Stimulated activated memory B cell treated with anti-CD40 and anti-IgM and Interleukin-4, amounts not matched to agents 10 μg/mL and 1 μg/mL and 100 μg/mL, for 72 hours (primary cell): ENCODE measurements around the gene SCARB1.

ENCODE experiments used
- ATAC-seq: fragments of 150-1000 bp; cut with Tn5 transposase; 2 replicates; pipeline ENCODE4 v1.10.0; 2021
- H3K27ac Mint-ChIP-seq: one replicate; pipeline ENCODE4 v1.8.0; 2022; ENCODE audit warnings: mild to moderate bottlenecking, mixed read lengths
- H3K27me3 Mint-ChIP-seq: one replicate; pipeline ENCODE4 v1.8.0; 2022; ENCODE audit warnings: mixed read lengths
- H3K36me3 Mint-ChIP-seq: one replicate; pipeline ENCODE4 v1.8.0; 2022; ENCODE audit warnings: mixed read lengths
- H3K4me1 Mint-ChIP-seq: one replicate; pipeline ENCODE4 v1.8.0; 2022; ENCODE audit warnings: mixed read lengths
- H3K4me3 Mint-ChIP-seq: one replicate; pipeline ENCODE4 v1.8.0; 2022; ENCODE audit warnings: mild to moderate bottlenecking, moderate library complexity, mixed read lengths
- H3K9me3 Mint-ChIP-seq: one replicate; pipeline ENCODE4 v1.8.0; 2022; ENCODE audit warnings: mixed read lengths

SCARB1 gene

GRCh38 chr12:124744659-124745464 lies 118.8 kb downstream of the SCARB1 start:
- H3K9me3 Mint-ChIP-seq, result peaks cover 5% of the 10 kb centered on the region

GRCh38 chr12:124744273-124744640 lies 119.4 kb downstream of the SCARB1 start:
- no peak overlapping the region for H3K27ac Mint-ChIP-seq
- peaks cover 19% of the 10 kb centered on the region for H3K4me1 Mint-ChIP-seq
- H3K27me3 Mint-ChIP-seq, result peaks cover 56% of the 10 kb centered on the region
- peaks cover 5% of the 10 kb centered on the region for H3K9me3 Mint-ChIP-seq
- no peak overlapping the region for H3K4me3 Mint-ChIP-seq
- no peak for ATAC-seq
- H3K36me3 Mint-ChIP-seq, result no peaks in the 10 kb centered on the region

More at GRCh38 chr12:124744659-124745464, 118.8 kb downstream of the SCARB1 start:
- no peaks in the 10 kb centered on the region for H3K36me3 Mint-ChIP-seq
- H3K4me3 Mint-ChIP-seq, result no peak overlapping the region
- peaks cover 51% of the 10 kb centered on the region for H3K27me3 Mint-ChIP-seq
- peaks cover 19% of the 10 kb centered on the region for H3K4me1 Mint-ChIP-seq
- no peak overlapping the region for H3K27ac Mint-ChIP-seq
- no peak for ATAC-seq

- no peak for ATAC-seq
- H3K9me3 Mint-ChIP-seq, result peaks cover 5% of the 10 kb centered on the region
- H3K4me3 Mint-ChIP-seq, result no peak overlapping the region
- H3K27me3 Mint-ChIP-seq, result peaks cover 62% of the 10 kb centered on the region
- H3K27ac Mint-ChIP-seq, result no peak overlapping the region
- peaks cover 19% of the 10 kb centered on the region for H3K4me1 Mint-ChIP-seq
- H3K36me3 Mint-ChIP-seq, result no peaks in the 10 kb centered on the region
Measured at GRCh38 chr12:124743479-124744272, 120.0 kb downstream of the SCARB1 start.

GRCh38 chr12:124742678-124743077 lies 121.0 kb downstream of the SCARB1 start:
- peaks cover 17% of the 10 kb centered on the region for H3K4me1 Mint-ChIP-seq
- H3K27me3 Mint-ChIP-seq, result peaks cover 72% of the 10 kb centered on the region
- no peaks in the 10 kb centered on the region for H3K36me3 Mint-ChIP-seq
- peaks cover 5% of the 10 kb centered on the region for H3K9me3 Mint-ChIP-seq
- no peak overlapping the region for H3K4me3 Mint-ChIP-seq
- no peak overlapping the region for H3K27ac Mint-ChIP-seq
- no peak for ATAC-seq

GRCh38 chr12:124742111-124742510 lies 121.6 kb downstream of the SCARB1 start:
- peaks cover 5% of the 10 kb centered on the region for H3K9me3 Mint-ChIP-seq
- H3K4me1 Mint-ChIP-seq, result peaks cover 11% of the 10 kb centered on the region
- H3K27me3 Mint-ChIP-seq, result peaks cover 76% of the 10 kb centered on the region
- no peak overlapping the region for H3K27ac Mint-ChIP-seq
- no peak overlapping the region for H3K4me3 Mint-ChIP-seq
- H3K36me3 Mint-ChIP-seq, result no peaks in the 10 kb centered on the region
- no peak for ATAC-seq

GRCh38 chr12:124741211-124741610 lies 122.5 kb downstream of the SCARB1 start:
- no peak for ATAC-seq
- Mint-ChIP-seq H3K36me3 (no peaks in the 10 kb centered on the region), H3K27me3 (peaks cover 70% of the 10 kb centered on the region), H3K9me3 (peaks cover 5% of the 10 kb centered on the region), H3K4me3 (no peak overlapping the region), H3K4me1 (peaks cover 6% of the 10 kb centered on the region), H3K27ac (no peak overlapping the region)

GRCh38 chr12:124740691-124741137 lies 123.0 kb downstream of the SCARB1 start:
- no peak overlapping the region for H3K4me3 Mint-ChIP-seq
- H3K27ac Mint-ChIP-seq, result no peak overlapping the region
- H3K36me3 Mint-ChIP-seq, result no peaks in the 10 kb centered on the region
- no peak for ATAC-seq
- H3K27me3 Mint-ChIP-seq, result peaks cover 65% of the 10 kb centered on the region
- H3K4me1 Mint-ChIP-seq, result peaks cover under 1% of the 10 kb centered on the region
- peaks cover 5% of the 10 kb centered on the region for H3K9me3 Mint-ChIP-seq

GRCh38 chr12:124739953-124740561 lies 123.6 kb downstream of the SCARB1 start:
- H3K27me3 Mint-ChIP-seq, result peaks cover 58% of the 10 kb centered on the region
- H3K36me3 Mint-ChIP-seq, result no peaks in the 10 kb centered on the region
- H3K9me3 Mint-ChIP-seq, result peaks cover 5% of the 10 kb centered on the region
- ATAC-seq, result no peak
- no peaks in the 10 kb centered on the region for H3K4me1 Mint-ChIP-seq
- no peak overlapping the region for H3K4me3 Mint-ChIP-seq
- H3K27ac Mint-ChIP-seq, result no peak overlapping the region

- no peak overlapping the region for H3K4me3 Mint-ChIP-seq
- ATAC-seq, result no peak
- H3K27me3 Mint-ChIP-seq, result peaks cover 58% of the 10 kb centered on the region
- no peak overlapping the region for H3K27ac Mint-ChIP-seq
- H3K9me3 Mint-ChIP-seq, result peaks cover 5% of the 10 kb centered on the region
- no peaks in the 10 kb centered on the region for H3K36me3 Mint-ChIP-seq
- no peaks in the 10 kb centered on the region for H3K4me1 Mint-ChIP-seq
Measured at GRCh38 chr12:124738636-124739467, 124.8 kb downstream of the SCARB1 start.

- Mint-ChIP-seq H3K36me3 (no peaks in the 10 kb centered on the region), H3K9me3 (peaks cover 5% of the 10 kb centered on the region), H3K27me3 (peaks cover 62% of the 10 kb centered on the region), H3K4me3 (no peak overlapping the region), H3K27ac (no peak overlapping the region), H3K4me1 (no peaks in the 10 kb centered on the region)
- ATAC-seq, result no peak
Measured at GRCh38 chr12:124737772-124738635, 125.7 kb downstream of the SCARB1 start.

- H3K27ac Mint-ChIP-seq, result no peak overlapping the region
- ATAC-seq, result no peak
- no peaks in the 10 kb centered on the region for H3K4me1 Mint-ChIP-seq
- H3K4me3 Mint-ChIP-seq, result no peak overlapping the region
- no peaks in the 10 kb centered on the region for H3K36me3 Mint-ChIP-seq
- H3K9me3 Mint-ChIP-seq, result peaks cover 5% of the 10 kb centered on the region
- H3K27me3 Mint-ChIP-seq, result peaks cover 72% of the 10 kb centered on the region
Measured at GRCh38 chr12:124737040-124737419, 126.6 kb downstream of the SCARB1 start.

GRCh38 chr12:124736115-124737039 lies 127.3 kb downstream of the SCARB1 start:
- peak; percentile 53 for ATAC-seq
- Mint-ChIP-seq H3K27me3 (peaks cover 69% of the 10 kb centered on the region), H3K36me3 (no peaks in the 10 kb centered on the region), H3K9me3 (peaks cover 5% of the 10 kb centered on the region), H3K4me1 (no peaks in the 10 kb centered on the region), H3K27ac (no peak overlapping the region), H3K4me3 (no peak overlapping the region)

GRCh38 chr12:124734224-124734788 lies 129.4 kb downstream of the SCARB1 start:
- Mint-ChIP-seq H3K4me1 (no peaks in the 10 kb centered on the region), H3K9me3 (peaks cover 2% of the 10 kb centered on the region), H3K4me3 (no peak overlapping the region), H3K27me3 (peaks cover 48% of the 10 kb centered on the region), H3K36me3 (peaks cover 4% of the 10 kb centered on the region), H3K27ac (no peak overlapping the region)
- no peak for ATAC-seq
